HFF-Myc (cell line): ENCODE results near the gene CATSPER1.
A peak's percentile ranks its signal among the peaks of the same experiment; 100 is the strongest.

Experiments
- DNase-seq: peaks from one replicate; pipeline ENCODE4 v3.0.0-alpha.2; 2011; ENCODE audit warnings: low read depth; ENCODE audit errors: extremely low read depth
- H3K4me3 ChIP-seq: replicated peaks from 2 replicates; pipeline ENCODE4 v1.5.1; 2011; ENCODE audit warnings: low read depth, mild to moderate bottlenecking, control low read depth, low read length
- CTCF ChIP-seq: IDR thresholded peaks from 2 replicates; pipeline ENCODE4 v1.5.1; 2012; ENCODE audit warnings: mild to moderate bottlenecking, low read depth, low read length, control low read depth; ENCODE audit errors: missing control alignments

Gene CATSPER1

GRCh38 chr11:66026017-66026529, at the start of gene CATSPER1:
Gene CATSPER1, minus strand, starts transcription at chr11:66026479. Its CDS starts 100 bp downstream, at chr11:66026379.
- no peak for DNase-seq
- no peak for TF ChIP-seq CTCF
- no peak within 1 kb of the TSS for H3K4me3 ChIP-seq

GRCh38 chr11:66075273-66075672, 49.0 kb upstream of the CATSPER1 start:
- no peak for TF ChIP-seq CTCF
- no peak for DNase-seq
- no peak overlapping the region for H3K4me3 ChIP-seq

- no peak overlapping the region for H3K4me3 ChIP-seq
- TF ChIP-seq CTCF, result no peak
- DNase-seq, result no peak
These were observed 47.4 kb upstream of the CATSPER1 start for GRCh38 chr11:66073669-66074068.

- H3K4me3 ChIP-seq, result 0 out of 2 replicates have a peak overlapping the region, but pooled peaks have one; percentile 61
These were observed 46.2 kb upstream of the CATSPER1 start for GRCh38 chr11:66072518-66072917.

GRCh38 chr11:66072081-66072480, 45.8 kb upstream of the CATSPER1 start:
- H3K4me3 ChIP-seq, result peak overlapping the region; percentile 61
- DNase-seq, result no peak
- TF ChIP-seq CTCF, result no peak

More at GRCh38 chr11:66072518-66072917, 46.2 kb upstream of the CATSPER1 start:
- TF ChIP-seq CTCF, result no peak
- DNase-seq, result no peak

- peak overlapping the region; percentile 61 for H3K4me3 ChIP-seq
- TF ChIP-seq CTCF, result no peak
- DNase-seq, result no peak
These were observed 45.1 kb upstream of the CATSPER1 start for GRCh38 chr11:66071381-66071801.
